ENCODE results near the gene BANF2.
"Not testable (repeated sequence)": the region's sequence is repeated elsewhere in the genome, so short reads cannot be mapped to it uniquely, and the experiment has no call there.

BANF2 gene

GRCh38 chr20:17767624-17768023 lies 67.9 kb downstream of the BANF2 start:
- DNase-seq = no peak

- DNase-seq = no peak
Observed at GRCh38 chr20:17768271-17768670, 68.5 kb downstream of the BANF2 start.

- DNase-seq = not testable (repeated sequence)
Observed at GRCh38 chr20:17769716-17770115, 70.0 kb downstream of the BANF2 start.

- no peak for DNase-seq
Observed at GRCh38 chr20:17771206-17772004, 71.6 kb downstream of the BANF2 start.

- no peak for DNase-seq
Observed at GRCh38 chr20:17772005-17772343, 72.2 kb downstream of the BANF2 start.

GRCh38 chr20:17773619-17774018 lies 73.9 kb downstream of the BANF2 start:
- no peak for DNase-seq

- no peak for DNase-seq
Observed at GRCh38 chr20:17775600-17775999, 75.8 kb downstream of the BANF2 start.

GRCh38 chr20:17776551-17776950 lies 76.8 kb downstream of the BANF2 start:
- DNase-seq = no peak

GRCh38 chr20:17779011-17779410 lies 79.2 kb downstream of the BANF2 start:
- DNase-seq = not testable (repeated sequence)

- DNase-seq = no peak
Observed at GRCh38 chr20:17782768-17783167, 83.0 kb downstream of the BANF2 start.

GRCh38 chr20:17783671-17784070 lies 83.9 kb downstream of the BANF2 start:
- no peak for DNase-seq

- no peak for DNase-seq
Observed at GRCh38 chr20:17785007-17785406, 85.2 kb downstream of the BANF2 start.

All from activated T-cell treated with anti-CD3 and anti-CD28 coated beads, Interleukin-2, amount 50 U/mL, for 1 hour (primary cell).